CD4-positive, alpha-beta T cell treated with Interleukin-17A for 1 hour (primary cell): ENCODE results near the gene FTO.
"Not testable (repeated sequence)": the region's sequence is repeated elsewhere in the genome, so short reads cannot be mapped to it uniquely, and the experiment has no call there.

Source experiments
- DNase-seq: peaks from one replicate; pipeline ENCODE4 v3.0.0-alpha.2; 2020

Gene FTO

DNA sequence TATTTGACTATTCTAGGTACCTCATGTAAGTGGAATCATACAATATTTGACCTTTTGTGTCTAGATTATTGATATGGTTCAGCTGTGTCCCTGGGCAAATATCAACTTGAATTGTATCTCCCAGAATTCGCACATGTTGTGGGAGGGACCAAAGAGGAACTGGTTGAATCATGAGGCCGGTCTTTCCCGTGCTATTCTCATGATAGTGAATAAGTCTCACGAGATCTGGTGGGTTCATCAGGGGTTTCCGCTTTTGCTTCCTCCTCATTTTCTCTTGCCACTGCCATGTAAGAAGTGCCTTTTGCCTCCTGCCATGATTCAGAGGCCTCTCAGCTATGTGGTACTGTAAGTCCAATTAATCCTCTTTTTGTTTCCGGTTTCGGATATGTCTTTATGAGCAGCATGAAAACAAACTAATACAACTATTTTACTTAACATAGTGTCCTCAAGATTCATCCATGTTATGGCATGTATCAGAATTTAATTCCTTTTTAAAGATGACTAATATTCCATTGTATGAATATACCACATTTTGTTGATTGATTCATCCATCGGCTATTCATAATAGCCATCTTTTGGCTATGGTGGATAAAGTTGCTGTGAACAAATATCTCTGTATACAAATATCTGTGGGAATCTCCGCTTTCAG lies 129.1 kb downstream of the FTO start:
- no peak for DNase-seq

DNA sequence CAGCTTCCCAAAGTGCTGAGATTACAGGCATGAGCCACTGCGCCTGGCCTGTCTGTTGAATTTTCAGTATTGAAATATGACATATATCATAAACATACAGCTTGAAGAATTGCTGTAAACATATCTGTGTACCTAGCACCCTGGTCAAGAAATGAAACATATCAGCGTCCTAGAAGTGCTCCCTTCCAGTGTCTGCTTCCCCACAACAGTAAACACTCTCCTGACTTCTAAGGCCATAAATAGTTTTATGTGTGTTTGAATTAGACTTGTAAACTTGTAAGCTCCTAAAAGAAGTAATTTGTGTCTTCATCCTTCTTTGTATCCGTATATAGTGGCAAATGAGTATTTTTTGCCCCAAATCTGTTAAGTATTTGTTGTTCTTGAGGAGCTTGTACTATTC lies 132.2 kb downstream of the FTO start:
- DNase-seq: no peak

DNA sequence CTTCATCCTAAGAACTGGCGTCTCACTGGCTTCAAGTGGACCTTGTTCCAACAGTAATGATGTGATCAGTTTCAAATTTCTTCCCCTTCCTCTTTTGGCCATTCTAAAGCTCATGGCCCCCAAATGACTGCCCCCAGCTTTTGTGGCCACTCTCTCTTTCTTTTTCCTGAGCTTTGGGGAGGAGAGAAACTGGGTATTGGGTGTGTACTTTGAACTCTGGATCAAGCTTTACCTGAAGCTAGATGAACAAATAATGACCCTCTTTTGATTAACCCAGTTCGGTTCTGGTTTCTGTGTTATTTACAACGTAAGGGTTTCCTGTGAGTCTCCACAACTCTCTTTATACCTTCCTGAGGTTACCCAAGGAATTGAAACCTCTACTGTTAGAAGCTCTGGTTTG lies 132.7 kb downstream of the FTO start:
- no peak for DNase-seq

DNA sequence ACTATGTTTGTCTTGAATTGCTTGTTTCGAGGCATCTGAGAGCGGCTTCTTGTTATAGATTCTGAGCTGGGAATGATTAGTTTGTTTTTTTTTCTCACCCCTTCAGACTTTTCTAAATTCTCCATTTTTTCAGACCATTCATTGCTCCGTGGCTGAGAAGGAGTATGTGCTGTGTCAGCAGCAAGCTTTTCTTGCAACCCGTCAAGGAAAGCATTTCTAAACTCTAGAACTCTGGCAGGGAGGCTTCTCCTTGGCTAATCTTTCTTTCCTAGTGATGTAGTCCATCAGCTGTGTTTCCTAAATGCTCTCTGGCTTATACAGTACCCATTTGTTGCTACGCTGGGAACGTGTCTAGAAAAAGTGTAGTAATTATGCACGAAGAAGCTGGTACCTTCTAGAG lies 133.5 kb downstream of the FTO start:
- no peak for DNase-seq

DNA sequence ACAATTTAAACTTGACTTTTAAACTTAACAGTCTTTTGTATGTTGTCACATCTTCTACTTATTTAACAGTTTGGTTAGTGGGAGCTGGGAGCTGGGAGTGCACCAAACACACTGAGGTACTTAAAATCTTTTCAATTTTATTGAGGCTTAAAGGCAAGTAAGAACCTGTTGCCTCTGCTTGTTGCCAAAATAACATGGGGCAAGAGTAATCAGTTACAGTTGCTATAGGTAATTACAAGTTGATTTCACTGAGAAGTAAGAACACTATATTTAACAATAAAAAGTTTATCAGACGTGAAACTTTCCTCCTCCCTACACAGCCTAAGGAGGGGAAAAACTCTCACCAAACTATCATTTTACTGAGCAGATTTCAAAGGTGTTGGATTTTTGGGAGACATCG lies 135.2 kb downstream of the FTO start:
- no peak for DNase-seq

DNA sequence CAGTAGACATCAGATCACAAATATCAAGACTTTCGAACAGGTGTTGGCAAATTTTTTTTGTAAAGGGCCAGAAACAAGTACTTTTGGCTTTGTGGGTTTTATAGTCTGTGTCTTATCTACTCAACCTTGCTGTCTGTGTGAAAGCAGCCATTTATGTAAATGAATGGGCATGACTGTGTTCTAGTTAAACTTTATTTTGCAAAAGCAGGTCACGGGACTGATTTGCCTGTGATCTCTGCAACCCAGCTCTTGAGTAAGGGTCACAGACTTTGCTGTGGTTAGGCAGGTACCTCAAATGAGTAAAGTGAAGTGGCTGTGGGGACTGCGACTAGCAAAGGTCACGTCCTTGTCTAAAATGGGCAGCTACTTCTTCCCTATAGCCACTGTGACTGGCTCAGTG lies 136.5 kb downstream of the FTO start:
- DNase-seq: no peak

DNA sequence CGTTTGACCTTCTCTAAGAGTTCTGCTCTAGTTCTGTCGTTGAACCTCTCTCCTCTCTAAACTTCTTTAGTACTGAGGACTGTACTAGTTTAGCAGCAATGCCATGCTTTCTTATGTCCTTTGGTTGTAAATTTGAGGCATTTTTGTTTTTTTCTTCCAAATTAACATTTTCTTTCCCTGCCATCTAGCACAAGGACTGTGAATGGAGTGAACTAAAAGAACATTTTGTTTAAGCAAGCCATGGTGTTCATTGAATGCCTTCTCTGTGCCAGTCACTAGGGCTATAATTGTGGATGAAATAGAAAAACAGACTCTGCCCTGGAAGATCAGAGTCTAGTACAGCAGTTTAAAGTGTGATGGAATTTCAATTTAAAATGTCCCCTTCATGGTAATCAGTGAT lies 137.9 kb downstream of the FTO start:
- no peak for DNase-seq

DNA sequence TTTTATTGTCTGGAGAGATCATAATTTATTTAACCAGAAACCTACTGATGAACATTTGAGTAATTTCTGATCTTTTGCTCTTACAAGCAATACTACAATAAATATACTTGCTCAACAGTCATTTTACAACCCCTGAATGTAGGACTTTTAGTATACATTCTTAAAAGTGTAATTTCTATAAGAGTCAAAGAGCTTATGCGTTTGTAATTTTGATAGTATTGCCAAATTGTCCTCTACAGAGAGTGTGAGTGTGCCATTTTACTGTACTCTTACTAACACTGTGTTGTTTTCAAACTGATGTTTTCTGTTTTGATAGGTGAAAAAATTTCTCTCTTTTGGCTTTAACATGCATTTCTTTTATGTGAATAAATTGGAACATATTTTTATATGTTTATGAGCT lies 139.1 kb downstream of the FTO start:
- DNase-seq: no peak

DNA sequence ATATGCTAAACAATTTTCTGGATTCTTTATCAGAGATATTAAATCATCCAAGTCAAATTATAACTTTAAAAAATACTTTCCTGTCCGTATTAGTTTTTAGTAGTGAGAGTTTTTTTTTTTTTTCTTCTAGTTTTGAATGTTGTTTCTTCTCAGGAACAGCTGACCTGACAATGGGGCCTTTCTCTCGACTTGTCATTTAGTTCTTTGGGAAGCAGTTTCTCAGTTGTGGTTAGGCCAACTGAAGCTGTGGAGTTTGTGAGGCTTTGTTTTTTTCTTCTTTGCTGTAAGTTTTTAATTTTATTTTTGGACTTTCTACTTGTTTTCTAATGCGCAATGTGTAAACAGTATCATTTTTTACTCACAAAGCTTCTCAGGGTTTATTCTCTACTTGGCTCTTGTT lies 140.8 kb downstream of the FTO start:
- DNase-seq: no peak

DNA sequence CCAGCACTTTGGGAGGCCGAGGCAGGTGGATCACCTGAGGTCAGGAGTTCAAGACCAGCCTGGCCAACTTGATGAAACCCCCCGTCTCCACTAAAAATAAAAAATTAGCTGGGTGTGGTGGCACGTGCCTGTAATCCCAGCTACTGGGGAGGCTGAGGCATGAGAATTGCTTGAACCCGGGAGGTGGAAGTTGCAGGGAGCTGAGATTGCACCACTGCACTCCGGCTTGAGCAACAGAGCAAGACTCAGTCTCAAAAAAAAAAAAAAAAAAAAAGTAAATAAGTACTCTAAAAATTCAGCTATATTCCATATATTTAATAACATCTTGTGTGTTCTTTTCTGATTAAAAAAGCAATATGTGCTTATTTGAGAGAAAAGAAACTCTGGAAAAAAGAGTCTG lies 142.6 kb downstream of the FTO start:
- DNase-seq: not testable (repeated sequence)

DNA sequence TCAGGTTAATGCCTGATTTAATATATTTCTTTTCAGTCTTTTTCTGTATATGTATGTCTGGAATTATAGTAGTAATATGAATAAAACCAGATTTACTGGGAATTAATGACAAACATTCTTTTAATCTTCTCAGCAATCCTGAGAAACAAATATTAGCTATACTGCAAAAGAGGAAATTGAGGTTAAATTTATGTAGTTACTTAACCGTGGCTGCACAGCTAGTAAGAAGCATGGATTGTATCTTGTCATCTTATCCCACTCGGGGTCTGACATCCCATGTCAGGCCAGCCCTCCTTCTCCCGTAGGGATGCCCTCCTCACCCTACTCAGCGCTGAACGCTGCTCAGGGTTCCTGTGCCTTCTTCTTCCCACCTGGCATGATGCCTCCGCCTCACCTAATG lies 143.0 kb downstream of the FTO start:
- no peak for DNase-seq

DNA sequence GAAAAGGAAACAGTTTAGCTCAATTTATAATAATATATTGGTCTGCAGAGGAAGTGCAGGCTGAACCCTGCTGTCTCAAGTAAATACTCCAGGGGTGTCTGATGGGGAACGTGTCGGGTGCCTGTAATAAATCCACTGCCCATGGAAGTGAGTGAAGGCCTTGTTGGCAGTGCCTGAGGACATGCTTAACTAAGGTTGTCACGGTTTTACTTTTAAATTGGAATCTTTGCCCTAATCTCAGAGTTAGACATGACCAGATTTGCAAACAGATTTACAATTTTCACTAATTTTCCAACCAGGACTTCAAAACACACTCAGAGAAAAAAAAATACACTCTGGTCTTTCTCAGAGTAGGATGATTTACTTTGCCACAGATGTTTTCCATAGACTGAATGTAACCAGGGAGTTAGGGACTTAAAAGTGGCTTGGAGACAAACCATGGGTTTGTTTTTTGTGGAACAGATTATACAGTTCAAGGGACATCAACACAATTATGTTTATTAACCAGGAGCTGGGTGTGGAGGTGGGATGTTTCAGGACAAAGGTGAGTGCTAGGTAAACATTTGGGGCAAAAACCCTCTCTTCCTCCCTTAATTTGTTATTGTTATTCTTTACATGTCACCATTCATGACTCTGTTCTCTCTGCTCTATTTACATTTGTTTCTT lies 144.5 kb downstream of the FTO start:
- DNase-seq: no peak

DNA sequence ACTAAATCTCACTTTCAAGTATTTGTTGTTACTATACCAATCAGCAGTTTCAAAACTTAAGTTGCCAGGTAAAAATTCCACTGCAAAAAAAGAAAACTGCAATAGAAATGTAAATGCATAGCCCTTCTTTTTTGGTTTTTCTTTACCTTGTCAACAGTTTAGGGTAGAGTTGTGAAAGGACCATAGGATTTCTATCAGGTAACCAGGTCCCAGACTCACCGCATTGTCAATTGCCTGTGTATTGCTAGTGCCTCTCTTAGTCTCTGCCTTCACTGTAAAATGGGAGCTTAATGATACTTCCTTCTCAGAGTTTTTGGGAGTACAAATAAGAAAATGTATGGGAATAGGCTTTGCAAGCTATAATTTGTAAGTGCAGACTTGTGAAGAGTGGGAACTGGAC lies 145.0 kb downstream of the FTO start:
- DNase-seq: no peak

DNA sequence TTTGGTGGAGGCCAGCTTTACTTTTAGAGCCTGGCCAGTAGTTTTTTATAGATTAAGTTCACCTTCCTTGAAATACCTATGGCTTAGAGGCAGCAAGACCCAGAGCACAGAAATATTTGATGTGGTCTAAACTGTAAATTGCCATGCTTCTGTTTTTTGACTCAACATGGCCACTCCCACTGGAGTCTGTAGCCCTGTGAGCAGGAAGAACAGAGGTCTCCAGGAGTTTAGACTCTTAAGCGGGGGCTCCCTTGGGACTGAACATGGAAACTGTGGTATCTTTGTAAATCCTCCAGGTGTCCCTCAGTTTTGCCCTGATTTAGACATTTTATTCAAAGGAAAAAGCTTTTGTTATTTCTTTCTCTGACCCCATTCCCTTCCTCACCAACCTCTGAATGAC lies 145.6 kb downstream of the FTO start:
- DNase-seq: no peak

DNA sequence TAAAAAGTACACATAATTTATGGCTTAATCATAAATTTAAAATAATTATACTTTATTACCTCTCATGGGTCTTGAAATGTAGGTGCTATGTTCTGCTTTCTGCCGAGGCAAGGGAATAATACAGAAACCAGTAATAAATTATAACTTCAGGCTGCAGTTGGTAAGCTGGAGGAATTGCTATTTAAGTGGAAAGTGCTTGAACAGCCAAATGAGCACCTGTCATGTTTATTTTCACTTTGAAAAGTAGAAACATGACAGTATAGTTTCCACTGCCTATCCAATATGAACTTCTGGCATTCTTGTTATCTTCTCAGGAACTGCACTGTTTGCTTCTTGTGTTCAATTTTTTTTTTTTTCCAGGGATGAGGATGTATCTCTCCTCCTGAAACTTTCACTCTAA lies 146.0 kb downstream of the FTO start:
- DNase-seq: no peak

DNA sequence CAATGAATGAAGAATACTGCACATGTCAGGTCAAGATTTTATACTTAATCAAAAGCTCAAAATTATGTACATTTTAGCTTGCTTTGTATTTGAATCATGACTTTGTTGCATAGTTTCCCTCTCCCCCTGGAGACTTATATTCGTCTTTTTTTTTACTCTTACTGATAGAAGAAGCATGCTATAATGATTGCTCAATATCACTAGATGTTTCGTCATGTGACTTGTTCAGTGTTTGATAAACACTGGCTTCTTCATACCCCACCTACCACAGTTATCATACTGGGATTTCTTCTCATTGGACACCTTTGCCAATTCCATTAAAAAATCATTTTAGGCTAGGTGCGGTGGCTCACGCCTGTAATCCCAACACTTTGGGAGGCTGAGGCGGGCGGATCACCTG lies 148.7 kb downstream of the FTO start:
- DNase-seq: no peak

DNA sequence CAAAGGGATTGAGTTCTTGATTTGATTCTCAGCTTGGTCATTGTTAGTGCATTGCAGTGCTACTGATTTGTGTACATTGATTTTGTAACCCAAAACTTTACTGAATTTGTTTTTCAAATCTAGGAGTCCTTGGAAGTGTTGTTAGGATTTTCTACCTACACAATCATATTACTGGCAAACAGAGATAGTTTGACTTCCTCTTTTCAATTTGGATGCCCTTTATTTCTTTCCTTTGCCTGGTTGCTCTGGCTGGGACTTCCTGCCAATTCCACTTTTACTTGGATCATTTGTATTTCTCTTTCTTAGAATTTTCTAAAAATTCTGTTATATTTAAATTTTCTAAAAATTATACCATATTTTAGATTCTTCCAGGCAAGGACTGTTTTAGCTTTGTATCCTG lies 151.1 kb downstream of the FTO start:
- DNase-seq: no peak

DNA sequence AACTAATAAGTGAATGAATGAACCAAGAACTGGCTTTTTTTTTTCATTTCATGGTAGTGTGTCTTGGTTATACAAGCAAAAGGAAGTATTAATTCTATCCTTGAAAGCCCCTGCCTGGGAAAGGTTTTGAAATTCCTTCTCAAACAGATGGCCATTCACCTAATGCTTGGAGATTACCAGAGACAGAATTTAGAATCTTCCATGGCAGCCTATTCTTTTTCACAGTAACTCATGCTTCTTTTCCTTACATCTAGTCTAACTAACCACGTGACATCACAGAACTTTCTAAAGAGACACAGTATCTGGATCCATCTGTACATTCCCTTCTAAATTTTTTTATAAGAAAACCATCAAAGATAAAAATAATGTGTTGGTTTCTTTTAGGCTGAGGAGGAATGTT lies 151.6 kb downstream of the FTO start:
- DNase-seq: no peak

DNA sequence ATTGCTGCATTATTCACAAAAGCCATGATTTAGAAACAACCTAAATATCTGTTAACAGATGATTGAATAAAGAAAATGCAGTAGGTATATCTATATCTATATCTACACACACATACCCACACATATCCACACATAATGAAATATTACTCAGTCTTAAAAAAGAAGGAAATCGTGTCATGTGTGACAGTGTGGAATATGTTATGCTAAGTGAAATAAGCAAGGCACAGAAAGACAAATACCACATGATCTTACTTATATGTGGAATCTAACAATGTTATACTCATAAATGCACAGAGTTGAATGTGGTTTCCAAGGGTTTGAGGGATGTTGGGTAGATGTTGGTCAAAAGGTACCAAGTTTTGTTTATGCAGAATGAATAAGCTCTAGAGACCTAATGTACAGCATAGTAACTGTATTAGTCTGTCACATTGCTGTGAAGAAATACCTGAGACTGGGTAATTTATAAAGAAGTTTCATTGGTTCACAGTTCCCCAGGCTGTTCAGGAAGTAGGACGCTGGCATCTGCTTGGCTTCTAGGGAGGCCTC lies 156.1 kb downstream of the FTO start:
- DNase-seq: no peak

DNA sequence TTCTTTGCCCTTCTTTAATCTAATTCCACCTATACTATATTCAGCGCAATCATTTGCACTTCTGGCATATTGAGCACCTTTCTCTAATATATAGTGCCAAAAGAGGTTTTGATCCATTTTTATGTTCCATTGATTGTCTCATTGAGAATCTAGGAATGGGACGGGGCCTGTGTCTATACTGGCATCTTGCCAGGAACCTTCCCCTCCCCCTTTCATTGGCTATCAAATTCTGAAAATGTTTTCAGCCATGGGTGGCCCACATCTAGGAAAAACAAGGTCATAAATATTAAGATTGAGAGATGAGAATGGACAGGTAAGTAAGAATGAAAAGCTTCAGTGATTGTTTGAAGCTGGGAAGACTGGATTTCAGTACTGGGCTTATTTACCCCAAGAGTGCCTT lies 159.9 kb downstream of the FTO start:
- DNase-seq: no peak

DNA sequence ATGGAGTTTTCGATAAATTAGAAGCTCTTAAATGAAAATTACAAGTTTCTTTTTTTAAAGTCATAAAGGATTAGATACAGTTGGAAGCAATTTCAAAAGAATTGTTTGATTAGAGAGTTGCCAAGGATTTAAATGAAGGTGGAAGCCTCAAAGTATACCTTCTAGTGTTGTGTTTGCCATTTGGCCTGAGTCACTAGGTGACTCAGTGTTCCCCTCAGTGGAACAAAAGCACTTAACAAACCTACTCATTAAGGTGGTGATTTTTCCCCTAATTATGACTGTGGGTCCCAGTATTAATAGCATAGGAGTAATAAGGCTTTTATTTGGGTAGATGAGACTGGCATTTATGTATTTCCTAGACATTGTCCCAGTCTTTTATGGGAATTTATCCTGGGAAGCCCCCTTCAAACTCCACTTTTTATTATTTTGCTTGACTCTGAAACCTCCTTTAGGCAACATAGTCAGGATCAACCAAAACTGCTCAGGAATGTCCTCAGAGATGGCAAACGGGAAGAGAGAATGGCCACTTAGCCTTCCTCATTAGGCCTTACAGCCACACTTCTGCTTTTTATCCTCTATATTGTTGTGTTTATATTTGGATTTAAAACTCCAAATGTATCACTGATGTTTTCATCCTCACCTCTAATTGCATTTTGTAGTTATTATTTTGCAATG lies 161.0 kb downstream of the FTO start:
- no peak for DNase-seq

DNA sequence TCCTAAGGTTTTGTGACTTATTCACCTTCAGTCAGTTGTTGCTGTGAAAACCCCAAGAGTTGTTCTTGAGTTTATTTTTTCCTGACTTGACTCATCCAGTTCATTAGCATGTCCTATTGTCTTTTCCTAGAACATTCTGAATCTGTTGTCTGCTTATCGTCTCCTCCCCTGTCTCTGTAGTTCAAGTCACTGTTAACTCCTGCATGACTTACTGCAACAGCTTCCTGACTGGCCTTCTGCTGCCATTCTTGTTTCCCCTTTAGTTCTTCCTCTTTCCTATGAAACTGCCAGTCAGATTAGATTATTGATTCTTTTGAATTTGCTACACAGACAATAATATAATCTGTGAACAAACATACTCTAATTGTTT lies 161.5 kb downstream of the FTO start:
- DNase-seq: no peak

DNA sequence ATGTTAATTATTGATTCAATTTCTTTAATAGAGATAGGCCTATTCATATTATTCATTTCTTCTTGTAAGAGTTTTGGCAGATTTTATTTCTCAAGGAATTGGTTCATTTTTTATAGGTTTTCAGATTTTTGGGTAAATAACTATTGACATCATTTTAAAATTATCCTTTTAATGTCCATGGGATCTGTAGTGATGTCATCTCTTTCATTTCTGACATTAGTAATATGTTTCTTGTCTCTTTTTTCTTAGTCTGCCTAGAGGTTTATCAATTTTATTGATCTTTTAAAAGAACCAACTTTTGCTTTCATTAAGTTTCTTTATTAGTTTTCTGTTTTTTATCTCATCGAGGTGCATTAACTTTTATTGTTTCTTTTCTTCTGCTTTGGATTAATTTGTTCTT lies 162.6 kb downstream of the FTO start:
- DNase-seq: no peak

DNA sequence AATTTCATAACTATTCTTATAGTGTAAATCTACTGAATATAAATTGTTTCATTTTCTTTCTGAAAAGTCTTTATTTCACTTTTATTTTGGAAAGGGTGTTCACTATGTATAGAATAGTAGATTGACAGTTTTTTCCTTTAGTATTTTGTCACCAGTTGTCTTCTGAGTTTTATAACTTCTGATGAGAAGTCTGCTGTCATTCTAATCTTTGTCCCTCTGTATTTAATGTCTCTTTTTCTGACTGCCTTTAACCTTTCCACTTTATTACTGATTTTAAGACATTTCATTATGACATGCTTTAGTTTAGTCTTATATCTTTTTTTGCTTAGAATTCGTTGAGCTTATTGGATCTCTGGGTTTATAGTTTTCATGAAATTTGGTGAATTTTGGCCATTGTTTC lies 166.9 kb downstream of the FTO start:
- DNase-seq: no peak
